Measurements from ENCODE around the gene EFTUD2. TPM values are rescaled to one million over a fixed set of nuclear protein-coding genes. Genes with fewer than 3 reads are reported as not detected.

Gene EFTUD2
- total RNA-seq, 1 donor from 2014 or later, result 192 TPM

- Mint-ChIP-seq H3K36me3 (ENCODE audit: low read depth) (peaks cover 10% of the 10 kb centered on the region), H3K4me3 (no peak overlapping the region), H3K4me1 (no peaks in the 10 kb centered on the region), H3K27me3 (ENCODE audit: low read depth) (no peaks in the 10 kb centered on the region), H3K27ac (ENCODE audit: unreplicated experiment) (no peak overlapping the region), H3K9me3 (no peaks in the 10 kb centered on the region)
- no peak for DNase-seq (ENCODE audit: low read depth, low spot score)
- TF ChIP-seq, protein P1, sequence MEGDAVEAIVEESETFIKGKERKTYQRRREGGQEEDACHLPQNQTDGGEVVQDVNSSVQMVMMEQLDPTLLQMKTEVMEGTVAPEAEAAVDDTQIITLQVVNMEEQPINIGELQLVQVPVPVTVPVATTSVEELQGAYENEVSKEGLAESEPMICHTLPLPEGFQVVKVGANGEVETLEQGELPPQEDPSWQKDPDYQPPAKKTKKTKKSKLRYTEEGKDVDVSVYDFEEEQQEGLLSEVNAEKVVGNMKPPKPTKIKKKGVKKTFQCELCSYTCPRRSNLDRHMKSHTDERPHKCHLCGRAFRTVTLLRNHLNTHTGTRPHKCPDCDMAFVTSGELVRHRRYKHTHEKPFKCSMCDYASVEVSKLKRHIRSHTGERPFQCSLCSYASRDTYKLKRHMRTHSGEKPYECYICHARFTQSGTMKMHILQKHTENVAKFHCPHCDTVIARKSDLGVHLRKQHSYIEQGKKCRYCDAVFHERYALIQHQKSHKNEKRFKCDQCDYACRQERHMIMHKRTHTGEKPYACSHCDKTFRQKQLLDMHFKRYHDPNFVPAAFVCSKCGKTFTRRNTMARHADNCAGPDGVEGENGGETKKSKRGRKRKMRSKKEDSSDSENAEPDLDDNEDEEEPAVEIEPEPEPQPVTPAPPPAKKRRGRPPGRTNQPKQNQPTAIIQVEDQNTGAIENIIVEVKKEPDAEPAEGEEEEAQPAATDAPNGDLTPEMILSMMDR (conservative IDR thresholded peaks at IDR 0.05), result no peak
These were observed 34.8 kb upstream of the EFTUD2 start for GRCh38 chr17:44933824-44934744.

DNA sequence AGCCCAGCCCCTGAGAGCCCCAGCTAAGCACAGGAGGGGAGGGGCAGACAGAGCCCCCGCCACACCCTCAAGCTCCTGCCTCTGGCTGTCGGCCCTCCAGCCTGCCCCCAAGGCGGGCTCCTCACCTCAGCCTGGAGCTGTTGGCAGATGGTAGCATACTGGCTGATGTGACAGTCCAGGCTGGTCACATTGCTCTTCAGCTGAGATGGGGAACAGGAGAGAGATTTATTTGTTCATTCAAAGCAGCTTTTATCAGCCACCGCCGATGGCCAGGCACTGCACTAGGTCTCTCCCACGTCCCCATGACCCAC, 33.5 kb upstream of the EFTUD2 start:
- Mint-ChIP-seq H3K27me3 (ENCODE audit: low read depth) (no peaks in the 10 kb centered on the region), H3K27ac (ENCODE audit: unreplicated experiment) (no peak overlapping the region), H3K9me3 (no peaks in the 10 kb centered on the region), H3K4me3 (no peak overlapping the region), H3K36me3 (ENCODE audit: low read depth) (peaks cover 4% of the 10 kb centered on the region), H3K4me1 (no peaks in the 10 kb centered on the region)
- no peak for DNase-seq (ENCODE audit: low read depth, low spot score)
- TF ChIP-seq, protein P1 (conservative IDR thresholded peaks at IDR 0.05), result no peak

GRCh38 chr17:44932096-44932786, 33.0 kb upstream of the EFTUD2 start:
- TF ChIP-seq, protein P1 (conservative IDR thresholded peaks at IDR 0.05), result no peak
- H3K27me3 Mint-ChIP-seq (ENCODE audit: low read depth), result no peaks in the 10 kb centered on the region
- no peak overlapping the region for H3K4me3 Mint-ChIP-seq
- H3K4me1 Mint-ChIP-seq, result no peaks in the 10 kb centered on the region
- H3K9me3 Mint-ChIP-seq, result no peaks in the 10 kb centered on the region
- DNase-seq (ENCODE audit: low read depth, low spot score), result no peak
- H3K27ac Mint-ChIP-seq (ENCODE audit: unreplicated experiment), result no peak overlapping the region
- H3K36me3 Mint-ChIP-seq (ENCODE audit: low read depth), result peaks cover 4% of the 10 kb centered on the region

DNA sequence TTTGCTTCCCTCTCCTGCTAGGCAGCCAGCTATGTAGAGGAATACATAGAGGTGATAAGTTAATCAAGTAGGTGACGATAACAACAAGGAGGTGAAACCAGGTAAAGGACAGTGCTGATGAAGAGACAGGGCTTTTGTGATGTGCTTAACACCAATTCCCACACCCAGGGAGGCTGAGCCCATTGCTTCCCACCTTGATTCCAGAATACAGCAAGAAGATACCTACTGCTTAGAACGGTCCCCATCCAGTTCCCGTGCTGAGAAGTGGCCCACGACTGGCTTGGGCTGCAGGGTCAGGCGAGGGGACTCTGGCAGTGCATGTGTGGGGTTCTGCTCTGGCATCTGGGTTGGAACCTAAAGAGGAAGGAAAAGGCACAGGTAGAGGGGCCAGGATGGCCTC, 32.1 kb upstream of the EFTUD2 start:
- Mint-ChIP-seq H3K9me3 (no peaks in the 10 kb centered on the region), H3K4me3 (no peak overlapping the region), H3K27me3 (ENCODE audit: low read depth) (no peaks in the 10 kb centered on the region), H3K4me1 (no peaks in the 10 kb centered on the region), H3K36me3 (ENCODE audit: low read depth) (peaks cover 7% of the 10 kb centered on the region), H3K27ac (ENCODE audit: unreplicated experiment) (no peak overlapping the region)
- TF ChIP-seq, protein P1 (conservative IDR thresholded peaks at IDR 0.05), result no peak
- no peak for DNase-seq (ENCODE audit: low read depth, low spot score)

DNA sequence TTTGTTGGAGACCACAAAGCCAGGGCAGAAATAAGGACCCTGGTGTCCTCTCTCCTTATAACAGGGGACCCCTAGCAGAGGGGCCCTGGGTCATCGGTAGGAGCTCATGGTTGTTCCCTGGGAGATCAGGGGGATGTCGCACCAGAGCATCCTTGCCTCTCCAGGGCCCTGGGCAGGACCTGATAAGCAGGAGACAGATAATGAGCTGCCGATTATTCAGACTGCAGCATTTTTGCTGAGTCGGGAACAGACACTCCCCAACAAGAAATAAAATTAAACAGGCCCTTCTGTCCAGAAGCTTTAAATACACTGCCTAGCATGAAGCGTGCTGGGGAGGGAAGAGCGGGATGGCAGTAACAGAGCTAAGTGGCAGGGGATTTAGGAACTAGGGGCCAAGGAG, 31.4 kb upstream of the EFTUD2 start:
- Mint-ChIP-seq H3K4me3 (no peak overlapping the region), H3K4me1 (no peaks in the 10 kb centered on the region), H3K27ac (ENCODE audit: unreplicated experiment) (no peak overlapping the region), H3K36me3 (ENCODE audit: low read depth) (peaks cover 10% of the 10 kb centered on the region), H3K27me3 (ENCODE audit: low read depth) (no peaks in the 10 kb centered on the region), H3K9me3 (no peaks in the 10 kb centered on the region)
- TF ChIP-seq, protein P1 (conservative IDR thresholded peaks at IDR 0.05), result no peak
- DNase-seq (ENCODE audit: low read depth, low spot score), result no peak

Measured in neural crest cell (in vitro differentiated cells).